Measurements from ENCODE around the gene PMM1.
A peak's percentile ranks its signal among the peaks of the same experiment; 100 is the strongest.
"Not testable (repeated sequence)": the region's sequence is repeated elsewhere in the genome, so short reads cannot be mapped to it uniquely, and the experiment has no call there.

Gene PMM1

GRCh38 chr22:41562461-41562860, 27.2 kb downstream of the PMM1 start:
- DNase-seq = no peak

- DNase-seq = no peak
Observed at GRCh38 chr22:41561788-41562187, 27.9 kb downstream of the PMM1 start.

GRCh38 chr22:41561335-41561734, 28.3 kb downstream of the PMM1 start:
- DNase-seq = no peak

- DNase-seq = no peak
Observed at GRCh38 chr22:41560095-41560471, 29.6 kb downstream of the PMM1 start.

GRCh38 chr22:41558241-41558630, 31.4 kb downstream of the PMM1 start:
- DNase-seq = not testable (repeated sequence)

GRCh38 chr22:41557401-41558240, 32.0 kb downstream of the PMM1 start:
- DNase-seq = peak; percentile 84

GRCh38 chr22:41556561-41556960, 33.1 kb downstream of the PMM1 start:
- no peak for DNase-seq

GRCh38 chr22:41555325-41555982, 34.2 kb downstream of the PMM1 start:
- no peak for DNase-seq

GRCh38 chr22:41551877-41552582, 37.6 kb downstream of the PMM1 start:
- no peak for DNase-seq

- DNase-seq = no peak
Observed at GRCh38 chr22:41550952-41551491, 38.6 kb downstream of the PMM1 start.

GRCh38 chr22:41548830-41549211, 40.8 kb downstream of the PMM1 start:
- no peak for DNase-seq

- no peak for DNase-seq
Observed at GRCh38 chr22:41544671-41545476, 44.8 kb downstream of the PMM1 start.

- peak; percentile 94 for DNase-seq
Observed at GRCh38 chr22:41543854-41544670, 45.6 kb downstream of the PMM1 start, which contains the start of gene POLR3H. Gene POLR3H, minus strand, starts transcription at chr22:41544470. Its CDS starts 369 bp downstream, at chr22:41544101.

- no peak for DNase-seq
Observed at GRCh38 chr22:41542224-41542623, 47.4 kb downstream of the PMM1 start.

- no peak for DNase-seq
Observed at GRCh38 chr22:41541484-41541883, 48.2 kb downstream of the PMM1 start.

GRCh38 chr22:41540365-41540764, 49.3 kb downstream of the PMM1 start:
- no peak for DNase-seq

- no peak for DNase-seq
Observed at GRCh38 chr22:41540006-41540315, 49.7 kb downstream of the PMM1 start.

GRCh38 chr22:41539146-41540005, 50.3 kb downstream of the PMM1 start:
- DNase-seq = no peak

- DNase-seq = no peak
Observed at GRCh38 chr22:41538583-41538982, 51.1 kb downstream of the PMM1 start.

- DNase-seq = no peak
Observed at GRCh38 chr22:41537203-41537602, 52.4 kb downstream of the PMM1 start.

GRCh38 chr22:41535244-41535643, 54.4 kb downstream of the PMM1 start:
- no peak for DNase-seq

Data from NCI-H2227 treated with DMSO at 0.1 percent for 48 hours (cell line).